SK-N-SH (cell line): ENCODE measurements around the gene DNAJC17. TPM values are rescaled to one million over a fixed set of nuclear protein-coding genes. Genes with fewer than 3 reads are reported as not detected.

Experiments
- CTCF ChIA-PET: fragments of 300-600, 350-600 bp; formaldehyde crosslinking; extraction: SDS; loops from one replicate; lab custom pipeline; 2021; lab: Yijun Ruan, JAX
- POLR2A ChIA-PET: fragments of 350-600 bp; sonication (Branson Sonifier 250); formaldehyde crosslinking; extraction: SDS; loops from one replicate; lab custom pipeline; 2020; ENCODE audit warnings: antibody characterized with exemption, inconsistent platforms; lab: Yijun Ruan, JAX
- DNase-seq: peaks from one replicate; pipeline ENCODE4 v3.0.0; 2012
- H2AFZ ChIP-seq: fragments of 200-600 bp; sonication (generic); 2 replicates; pipeline ENCODE4 v1.8.1; 2016; ENCODE audit warnings: antibody characterized with exemption, mild to moderate bottlenecking, low read depth
- H3F3A ChIP-seq: fragments of 200-600 bp; sonication (generic); replicated peaks from 2 replicates; pipeline ENCODE3; 2016; ENCODE audit warnings: antibody characterized with exemption, mild to moderate bottlenecking; ENCODE audit not compliant: insufficient read depth
- H3K27ac ChIP-seq, 2 experiments: fragments of 200-500 bp in 1 of 2; fragments of 200-600 bp in 1 of 2; sonication (Bioruptor generic) in 1 of 2; sonication (generic), shearing (Covaris generic) in 1 of 2; 2 replicates each; pipeline versions ENCODE4 v1.5.1 to v1.6.1; 2014 to 2016; ENCODE audit warnings: low read depth in 2 of 2, inconsistent platforms in 1 of 2, low read length in 1 of 2, mild to moderate bottlenecking in 1 of 2, mixed read lengths in 1 of 2
- H3K27me3 ChIP-seq: fragments of 200-600 bp; sonication (generic), shearing (Covaris generic); 2 replicates; pipeline ENCODE4 v1.6.1; 2016; ENCODE audit warnings: mixed run types; ENCODE audit not compliant: insufficient read depth
- H3K36me3 ChIP-seq, 2 experiments: fragments of 200-500 bp in 1 of 2; fragments of 200-600 bp in 1 of 2; sonication (Bioruptor generic) in 1 of 2; sonication (generic) in 1 of 2; replicated peaks in 1 of 2; 2 replicates each; pipeline versions ENCODE3 to v1.5.1; 2014 to 2016; ENCODE audit warnings: low read length in 1 of 2, mild to moderate bottlenecking in 1 of 2; ENCODE audit not compliant: insufficient read depth in 2 of 2, control insufficient read depth in 1 of 2
- H3K4me1 ChIP-seq, 2 experiments: fragments of 200-500 bp in 1 of 2; fragments of 200-600 bp in 1 of 2; sonication (Bioruptor generic) in 1 of 2; sonication (generic), shearing (Covaris generic) in 1 of 2; 2 replicates each; pipeline versions ENCODE4 v1.5.1 to v1.6.1; 2014 to 2016; ENCODE audit warnings: low read depth in 1 of 2, low read length in 1 of 2, mixed run types in 1 of 2; ENCODE audit not compliant: insufficient read depth in 2 of 2, control insufficient read depth in 1 of 2
- H3K4me2 ChIP-seq: fragments of 200-600 bp; sonication (generic), shearing (Covaris generic); 2 replicates; pipeline ENCODE4 v1.6.1; 2017; ENCODE audit warnings: mixed run types
- H3K4me3 ChIP-seq, 2 experiments: fragments of 200-500 bp in 1 of 2; fragments of 200-600 bp in 1 of 2; sonication (Bioruptor generic) in 1 of 2; sonication (generic), shearing (Covaris generic) in 1 of 2; 2 replicates each; pipeline versions ENCODE4 v1.5.1 to v1.8.1; 2014 to 2016; ENCODE audit warnings: low read depth in 2 of 2, inconsistent platforms in 1 of 2, low read length in 1 of 2, mild to moderate bottlenecking in 1 of 2, mixed read lengths in 1 of 2, moderate library complexity in 1 of 2
- H3K79me2 ChIP-seq: fragments of 200-600 bp; sonication (generic); 2 replicates; pipeline ENCODE4 v1.8.1; 2017; ENCODE audit warnings: mild to moderate bottlenecking; ENCODE audit not compliant: insufficient read depth
- H3K9ac ChIP-seq: fragments of 200-600 bp; sonication (generic); 2 replicates; pipeline ENCODE4 v1.6.1; 2017; ENCODE audit warnings: mixed run types
- H3K9me2 ChIP-seq: fragments of 200-600 bp; sonication (generic); 2 replicates; pipeline ENCODE4 v1.6.1; 2017; ENCODE audit warnings: mixed run types
- H3K9me3 ChIP-seq: fragments of 200-600 bp; sonication (generic); 2 replicates; pipeline ENCODE4 v1.6.1; 2017; ENCODE audit warnings: mixed run types, mild to moderate bottlenecking, moderate library complexity
- H4K20me1 ChIP-seq: fragments of 200-600 bp; sonication (generic); 2 replicates; pipeline ENCODE4 v1.6.1; 2017; ENCODE audit warnings: mild to moderate bottlenecking, mixed run types; ENCODE audit not compliant: insufficient read depth
- CHD2 ChIP-seq: fragments of 150-350 bp; IDR thresholded peaks from 2 replicates; pipeline ENCODE4 v1.6.1; 2018; ENCODE audit warnings: low read length; ENCODE audit not compliant: partially characterized antibody
- ELF1 ChIP-seq: IDR thresholded peaks from 2 replicates; pipeline ENCODE4 v1.4.0; 2012
- EP300 ChIP-seq, 2 experiments: IDR thresholded peaks; 2 replicates each; pipeline versions ENCODE4 v1.4.0 to v1.6.1; 2012; ENCODE audit warnings: borderline replicate concordance in 1 of 2, low read depth in 1 of 2, low read length in 1 of 2
- FOXM1 ChIP-seq: IDR thresholded peaks from 2 replicates; pipeline ENCODE4 v1.4.0; 2012; ENCODE audit warnings: low read depth, mild to moderate bottlenecking
- GABPA ChIP-seq: IDR thresholded peaks from 2 replicates; pipeline ENCODE4 v1.4.0; 2012; ENCODE audit warnings: low read depth, mild to moderate bottlenecking
- GATA2 ChIP-seq: sonication (generic); formaldehyde crosslinking; IDR thresholded peaks from 2 replicates; pipeline ENCODE4 v1.5.0; 2020; ENCODE audit warnings: mild to moderate bottlenecking, missing genetic modification reagents
- IRF3 ChIP-seq: fragments of 150-350 bp; IDR thresholded peaks from 2 replicates; pipeline ENCODE4 v1.6.1; 2016; ENCODE audit warnings: mild to moderate bottlenecking, low read depth, low read length
- MAX ChIP-seq: IDR thresholded peaks from 2 replicates; pipeline ENCODE4 v1.4.0; 2012; ENCODE audit warnings: low read depth
- MEF2A ChIP-seq: IDR thresholded peaks from 2 replicates; pipeline ENCODE4 v1.4.0; 2012; ENCODE audit warnings: low read depth, borderline replicate concordance
- NRF1 ChIP-seq: IDR thresholded peaks from 2 replicates; pipeline ENCODE4 v1.6.1; 2012; ENCODE audit warnings: low read depth, mild to moderate bottlenecking, low read length
- POLR2AphosphoS5 ChIP-seq: IDR thresholded peaks from 2 replicates; pipeline ENCODE4 v1.6.1; 2012; ENCODE audit warnings: low read depth, low read length
- RAD21 ChIP-seq: IDR thresholded peaks from 2 replicates; pipeline ENCODE4 v1.6.1; 2012; ENCODE audit warnings: mild to moderate bottlenecking, low read length
- SIN3A ChIP-seq: IDR thresholded peaks from 2 replicates; pipeline ENCODE4 v1.6.1; 2012; ENCODE audit warnings: low read depth, mild to moderate bottlenecking, low read length, moderate library complexity, borderline replicate concordance
- TAF1 ChIP-seq: IDR thresholded peaks from 2 replicates; pipeline ENCODE4 v1.6.1; 2012; ENCODE audit warnings: low read depth, mild to moderate bottlenecking, low read length, moderate library complexity, borderline replicate concordance
- YY1 ChIP-seq: IDR thresholded peaks from 2 replicates; pipeline ENCODE4 v1.4.0; 2012; ENCODE audit warnings: low read depth, mild to moderate bottlenecking
- WGBS: methylation state at CpG from one replicate; pipeline ENCODE4 v1.1.6; 2017; ENCODE audit warnings: low lambda C conversion rate; 5-methylcytosine and 5-hydroxymethylcytosine counted together
- polyA plus RNA-seq, 3 experiments: library from polyadenylated mRNA; depleted of rRNA; stranded (reverse); fragments of >200 nt; gene quantifications; 2 replicates each; pipeline ENCODE4 v1.2.3, GENCODE V29; 2012
- TF ChIP-seq, protein P1 (sequence below): fragments of 150-350 bp; IDR thresholded peaks from 2 replicates; pipeline ENCODE4 v1.6.1; 2017; ENCODE audit warnings: antibody characterized with exemption, low read length, low read depth, borderline replicate concordance

DNAJC17 gene
- polyA plus RNA-seq, 1 of the 3 experiments (the other 2 are of a cell fraction) = 61.6 TPM

GRCh38 chr15:40790718-40791117 is 16.6 kb downstream of the DNAJC17 start (continued):
- no peak for TF ChIP-seq IRF3
- no peak for TF ChIP-seq MAX
- no peak for TF ChIP-seq FOXM1
- no peak for TF ChIP-seq TAF1
- TF ChIP-seq YY1 = no peak
- TF ChIP-seq POLR2AphosphoS5 = no peak
- TF ChIP-seq, protein P1, sequence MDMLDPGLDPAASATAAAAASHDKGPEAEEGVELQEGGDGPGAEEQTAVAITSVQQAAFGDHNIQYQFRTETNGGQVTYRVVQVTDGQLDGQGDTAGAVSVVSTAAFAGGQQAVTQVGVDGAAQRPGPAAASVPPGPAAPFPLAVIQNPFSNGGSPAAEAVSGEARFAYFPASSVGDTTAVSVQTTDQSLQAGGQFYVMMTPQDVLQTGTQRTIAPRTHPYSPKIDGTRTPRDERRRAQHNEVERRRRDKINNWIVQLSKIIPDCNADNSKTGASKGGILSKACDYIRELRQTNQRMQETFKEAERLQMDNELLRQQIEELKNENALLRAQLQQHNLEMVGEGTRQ = no peak
- TF ChIP-seq MEF2A = no peak
- no peak for TF ChIP-seq EP300 (IDR thresholded peaks at IDR 0.05; ENCODE audit: borderline replicate concordance in 1 of 2, low read depth in 1 of 2, low read length in 1 of 2)
- TF ChIP-seq NRF1 = no peak
- no peak for TF ChIP-seq GABPA
- TF ChIP-seq CHD2 = no peak
- TF ChIP-seq, all 33 proteins: peak for 0

DNA sequence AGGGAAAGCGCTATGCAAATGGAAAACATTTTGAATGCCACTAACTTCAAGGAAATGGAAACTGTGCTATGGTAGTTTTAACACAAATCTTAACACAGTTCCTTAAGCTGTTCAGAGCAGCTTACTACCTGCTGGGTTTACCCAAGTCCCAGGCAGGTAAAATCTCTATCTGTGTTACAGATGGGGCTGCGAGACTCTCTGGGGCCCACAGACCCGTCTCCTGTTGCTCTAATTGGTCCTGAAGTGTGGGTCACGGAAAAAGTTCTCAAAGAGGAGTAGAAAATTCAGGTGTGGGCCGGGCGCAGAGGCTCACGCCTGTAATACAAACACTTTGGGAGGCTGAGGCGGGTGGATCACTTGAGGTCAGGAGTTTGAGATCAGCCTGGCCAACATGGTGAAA is 17.3 kb downstream of the DNAJC17 start:
- Histone ChIP-seq H3K9me3 (no peaks in the 10 kb centered on the region), H3F3A (peaks cover 15% of the 10 kb centered on the region), H3K27me3 (no peaks in the 10 kb centered on the region), H3K36me3 (peaks cover 0 to 5% of the 10 kb centered on the region in 2 experiments), H4K20me1 (peaks cover 19% of the 10 kb centered on the region), H2AFZ (no peak overlapping the region), H3K4me2 (no peak overlapping the region), H3K9ac (no peak overlapping the region), H3K9me2 (no peaks in the 10 kb centered on the region), H3K79me2 (peaks cover 52% of the 10 kb centered on the region), H3K4me3 (no peak overlapping the region), H3K27ac (no peak overlapping the region; a peak in 1 of 4 replicates), H3K4me1 (peaks cover 2 to 16% of the 10 kb centered on the region in 2 experiments; a peak in 3 of 4 replicates)
- TF ChIP-seq NRF1 = no peak
- TF ChIP-seq SIN3A = no peak
- no peak for TF ChIP-seq ELF1
- no peak for TF ChIP-seq TAF1
- no peak for TF ChIP-seq GATA2 (CRISPR knock-in tag)
- no peak for TF ChIP-seq EP300 (IDR thresholded peaks at IDR 0.05; ENCODE audit: borderline replicate concordance in 1 of 2, low read depth in 1 of 2, low read length in 1 of 2)
- TF ChIP-seq RAD21 = no peak
- DNase-seq = no peak
- ChIA-PET POLR2A (no interaction called here), CTCF (interaction anchor here (31.8 kb wide), 1 partner anchor 45 kb away, joined by 555 read pairs; the partner anchor contains the start of gene RMDN3)
- 96% methylated on average over 8 of the region's 8 CpGs for WGBS
